IPS-18c (cell line): ENCODE results near the gene RSPH9.
"Not testable (repeated sequence)": the region's sequence is repeated elsewhere in the genome, so short reads cannot be mapped to it uniquely, and the experiment has no call there.

Source experiments
- H3K4me3 ChIP-seq: 2 replicates; pipeline ENCODE4 v1.7.0; 2013; ENCODE audit warnings: low read depth, mild to moderate bottlenecking, low read length, moderate library complexity; ENCODE audit not compliant: insufficient read depth
- H3K9me3 ChIP-seq: one replicate; pipeline ENCODE4 v1.6.1; 2013; ENCODE audit warnings: mild to moderate bottlenecking, low read length, moderate library complexity; ENCODE audit not compliant: control insufficient read depth, insufficient read depth

RSPH9 gene

GRCh38 chr6:43625393-43625992 is 19.3 kb upstream of the RSPH9 start:
- no peaks in the 10 kb centered on the region for H3K9me3 ChIP-seq
- H3K4me3 ChIP-seq = no peak overlapping the region

DNA sequence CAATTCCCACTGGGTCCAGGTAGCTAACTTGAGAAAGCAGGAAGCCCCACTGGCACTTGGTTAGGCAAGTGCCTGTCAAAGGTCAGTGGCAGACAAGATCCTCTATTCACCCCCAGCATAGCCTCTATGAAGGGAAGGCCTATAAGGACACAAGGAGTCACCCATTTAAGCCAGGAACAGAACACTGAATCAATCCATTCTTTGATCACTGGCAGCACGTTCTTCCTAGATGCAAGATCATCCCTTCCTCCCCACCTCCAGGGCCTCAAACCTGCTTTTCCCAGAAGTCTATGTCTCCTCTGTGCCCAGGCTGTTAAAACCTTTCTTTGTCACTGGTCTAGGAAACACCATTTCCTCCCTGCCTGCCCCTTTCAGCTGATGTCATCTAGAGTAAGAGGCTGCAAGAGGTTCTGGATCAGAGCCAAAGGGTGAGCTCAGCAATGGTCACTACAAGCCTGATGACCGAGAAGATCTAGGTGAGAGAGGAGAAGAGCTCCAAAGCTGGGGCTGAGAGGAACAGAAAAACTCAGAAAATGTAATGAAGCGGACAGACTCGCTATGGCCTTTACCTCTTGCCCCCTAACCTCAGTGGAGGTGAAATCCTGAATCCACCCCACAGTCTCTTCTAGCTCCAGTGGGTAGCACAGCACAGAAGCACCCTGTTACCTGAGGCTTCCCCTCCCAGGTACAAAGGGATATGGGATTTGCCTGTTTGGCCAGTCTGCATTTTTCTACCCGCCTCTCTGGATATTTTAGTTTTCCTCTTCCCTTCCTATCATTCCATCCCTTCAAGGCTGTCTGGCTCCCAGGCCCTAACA is 17.6 kb upstream of the RSPH9 start:
- H3K9me3 ChIP-seq = no peaks in the 10 kb centered on the region
- H3K4me3 ChIP-seq = no peak overlapping the region

DNA sequence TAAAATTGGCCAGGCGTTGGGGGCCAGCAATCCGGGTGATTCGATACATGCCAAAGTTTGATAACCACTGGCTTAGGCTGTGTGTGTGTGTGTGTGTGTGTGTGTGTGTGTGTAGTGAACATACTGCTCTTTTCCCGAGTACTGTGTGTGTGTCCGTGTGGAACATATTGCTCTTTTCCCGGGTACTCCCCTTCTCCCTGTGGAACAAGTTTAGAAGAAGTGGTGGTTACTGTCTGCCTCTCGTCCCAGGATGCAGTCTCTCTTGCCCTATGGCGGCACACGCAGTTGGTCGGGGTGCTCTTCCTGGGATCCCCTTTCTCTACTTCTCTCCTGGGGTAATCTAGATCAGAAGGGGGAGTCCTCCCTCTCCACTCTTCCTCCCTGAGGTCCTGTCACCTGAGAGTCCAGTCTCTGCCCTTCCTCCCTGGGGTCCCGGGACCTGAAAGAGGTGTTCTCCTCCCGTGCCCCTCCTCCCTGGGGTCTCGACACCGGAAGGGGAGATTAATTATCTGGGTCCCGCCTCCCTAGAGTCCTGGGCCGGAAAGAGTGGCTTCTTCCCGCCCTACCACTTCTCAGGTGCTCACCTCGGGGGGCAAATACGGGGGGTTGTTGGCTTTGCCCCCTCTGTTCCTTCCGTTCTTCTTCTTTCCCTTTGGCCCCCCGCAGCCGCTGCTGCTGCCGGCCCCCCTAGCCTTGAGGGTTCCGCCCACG is 16.3 kb upstream of the RSPH9 start:
- H3K4me3 ChIP-seq = peak overlapping the region; percentile 84
- H3K9me3 ChIP-seq = no peaks in the 10 kb centered on the region

- no peaks in the 10 kb centered on the region for H3K9me3 ChIP-seq
These were observed 15.7 kb upstream of the RSPH9 start, which contains the start of gene GTPBP2 for GRCh38 chr6:43629104-43629504. Gene GTPBP2 (minus strand): TSS chr6:43629264. CDS start chr6:43629162, 102 bp downstream.

GRCh38 chr6:43629505-43630300 is 15.1 kb upstream of the RSPH9 start:
- peak overlapping the region; percentile 76 for H3K4me3 ChIP-seq
- no peaks in the 10 kb centered on the region for H3K9me3 ChIP-seq

More at GRCh38 chr6:43629104-43629504, 15.7 kb upstream of the RSPH9 start, which contains the start of gene GTPBP2:
- peak within 1 kb of the TSS; percentile 84 for H3K4me3 ChIP-seq

DNA sequence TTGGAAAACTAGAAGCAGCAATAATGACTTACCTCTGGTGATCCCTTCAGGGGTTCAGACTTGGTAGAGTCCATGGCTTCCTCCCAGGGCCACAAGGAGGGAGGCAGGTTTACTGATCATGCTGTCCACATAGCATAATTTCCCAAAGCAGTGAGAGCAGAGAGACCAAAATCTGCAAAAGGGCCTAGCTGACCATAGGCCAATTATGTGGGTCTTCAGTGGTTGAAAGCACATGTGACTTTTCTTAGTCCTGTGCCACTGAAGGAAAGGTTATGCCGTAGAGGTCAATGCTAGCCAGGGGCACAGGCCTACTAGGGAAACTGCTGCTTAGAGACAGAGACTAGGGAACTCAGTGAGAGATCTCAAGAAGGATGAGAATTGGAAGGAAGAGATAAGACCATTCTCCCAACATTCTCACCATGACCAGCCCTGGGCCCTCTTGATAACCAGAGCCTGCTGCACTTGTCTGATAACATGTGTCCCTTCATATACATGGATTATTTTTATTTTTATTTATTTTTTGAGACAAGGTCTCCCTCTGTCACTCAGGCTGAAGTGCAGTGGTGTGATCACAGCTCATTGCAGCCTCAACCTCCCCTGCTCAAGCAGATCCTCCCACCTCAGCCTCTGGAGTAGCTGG is 13.7 kb upstream of the RSPH9 start:
- H3K4me3 ChIP-seq = no peak overlapping the region
- no peaks in the 10 kb centered on the region for H3K9me3 ChIP-seq

DNA sequence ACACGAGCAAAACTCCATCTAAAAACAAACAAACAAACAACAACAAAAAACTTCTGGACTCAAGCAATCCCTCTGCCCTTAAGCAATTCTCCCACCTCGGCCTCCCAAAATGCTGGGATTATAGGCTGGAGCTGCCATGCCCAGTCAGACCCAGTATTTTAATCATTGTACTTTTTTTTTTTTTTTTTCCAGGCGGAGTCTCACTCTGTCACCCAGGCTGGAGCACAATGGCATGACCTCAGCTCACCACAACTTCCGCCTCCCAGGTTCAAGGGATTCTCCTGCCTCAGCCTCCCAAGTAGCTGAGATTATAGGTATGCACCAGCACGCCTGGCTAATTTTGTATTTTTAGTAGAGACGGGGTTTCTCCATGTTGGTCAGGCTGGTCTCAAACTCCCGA is 11.8 kb upstream of the RSPH9 start:
- H3K9me3 ChIP-seq = not testable (repeated sequence)

DNA sequence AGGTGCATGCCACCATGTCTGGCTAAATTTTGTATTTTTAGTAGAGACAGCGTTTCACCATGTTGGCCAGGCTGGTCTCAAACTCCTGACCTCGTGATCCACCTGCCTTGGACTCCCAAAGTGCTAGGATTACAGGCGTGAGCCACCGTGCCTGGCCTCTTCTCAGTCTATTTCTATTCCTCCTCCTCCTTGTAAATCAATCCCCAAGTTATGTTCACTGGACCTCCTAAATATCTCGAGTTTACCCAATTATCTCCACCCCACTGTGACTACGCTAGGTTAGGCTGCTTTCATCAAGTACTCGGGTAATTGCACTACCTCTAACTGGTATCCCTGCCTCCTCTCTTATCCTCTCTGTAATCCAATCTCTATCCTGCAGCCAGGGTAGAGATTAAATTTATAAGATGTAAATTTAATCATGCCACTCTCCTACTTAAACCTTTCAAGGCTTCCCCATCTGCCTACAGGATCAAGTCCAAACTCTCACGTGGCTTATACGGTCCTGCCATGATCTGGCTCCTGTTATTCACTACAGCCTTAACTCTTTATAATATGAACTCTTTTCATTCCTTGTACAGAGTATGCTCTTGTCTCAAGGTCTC is 10.0 kb upstream of the RSPH9 start:
- H3K4me3 ChIP-seq = no peak overlapping the region
- no peaks in the 10 kb centered on the region for H3K9me3 ChIP-seq

More for the DNA sequence above, 11.8 kb upstream of the RSPH9 start:
- H3K4me3 ChIP-seq = not testable (repeated sequence)

- peak within 1 kb of the TSS; percentile 93 for H3K4me3 ChIP-seq
- no peaks in the 10 kb centered on the region for H3K9me3 ChIP-seq
These were observed 9.2 kb upstream of the RSPH9 start, which contains the start of gene MAD2L1BP for GRCh38 chr6:43635387-43636307. Gene MAD2L1BP (plus strand): TSS chr6:43635840. CDS start chr6:43635876, 36 bp downstream.

GRCh38 chr6:43636308-43636659 is 8.6 kb upstream of the RSPH9 start:
- Histone ChIP-seq H3K4me3 (peak overlapping the region; percentile 93), H3K9me3 (no peaks in the 10 kb centered on the region)

DNA sequence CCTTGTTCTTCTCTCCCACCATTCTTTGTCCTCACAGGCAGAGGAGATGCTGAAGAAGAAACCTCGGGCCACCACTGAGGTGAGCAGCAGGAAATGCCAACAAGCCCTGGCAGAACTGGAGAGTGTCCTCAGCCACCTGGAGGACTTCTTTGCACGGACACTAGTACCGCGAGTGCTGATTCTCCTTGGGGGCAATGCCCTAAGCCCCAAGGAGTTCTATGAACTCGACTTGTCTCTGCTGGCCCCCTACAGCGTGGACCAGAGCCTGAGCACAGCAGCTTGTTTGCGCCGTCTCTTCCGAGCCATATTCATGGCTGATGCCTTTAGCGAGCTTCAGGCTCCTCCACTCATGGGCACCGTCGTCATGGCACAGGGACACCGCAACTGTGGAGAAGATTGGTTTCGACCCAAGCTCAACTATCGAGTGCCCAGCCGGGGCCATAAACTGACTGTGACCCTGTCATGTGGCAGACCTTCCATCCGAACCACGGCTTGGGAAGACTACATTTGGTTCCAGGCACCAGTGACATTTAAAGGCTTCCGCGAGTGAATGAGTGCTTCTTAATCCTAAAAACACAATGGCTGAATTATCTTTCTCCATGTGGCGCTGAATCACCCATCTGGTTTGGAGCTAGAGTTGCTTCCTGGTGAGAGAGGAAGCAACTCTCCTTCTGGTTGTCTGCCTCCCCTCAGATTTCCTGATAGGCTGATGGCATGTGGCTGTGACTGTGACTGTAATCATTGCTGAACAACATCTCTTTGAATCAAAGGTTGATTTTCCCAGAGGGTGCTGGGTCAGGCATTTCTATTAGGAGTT is 4.6 kb upstream of the RSPH9 start:
- H3K4me3 ChIP-seq = no peak overlapping the region
- H3K9me3 ChIP-seq = no peaks in the 10 kb centered on the region

GRCh38 chr6:43645613-43645964 is 753 bp downstream of the RSPH9 start:
- H3K4me3 ChIP-seq = peak overlapping the region; percentile 55
- no peaks in the 10 kb centered on the region for H3K9me3 ChIP-seq

- Histone ChIP-seq H3K4me3 (no peak overlapping the region), H3K9me3 (no peaks in the 10 kb centered on the region)
These were observed 2.8 kb downstream of the RSPH9 start for GRCh38 chr6:43647613-43648012.

DNA sequence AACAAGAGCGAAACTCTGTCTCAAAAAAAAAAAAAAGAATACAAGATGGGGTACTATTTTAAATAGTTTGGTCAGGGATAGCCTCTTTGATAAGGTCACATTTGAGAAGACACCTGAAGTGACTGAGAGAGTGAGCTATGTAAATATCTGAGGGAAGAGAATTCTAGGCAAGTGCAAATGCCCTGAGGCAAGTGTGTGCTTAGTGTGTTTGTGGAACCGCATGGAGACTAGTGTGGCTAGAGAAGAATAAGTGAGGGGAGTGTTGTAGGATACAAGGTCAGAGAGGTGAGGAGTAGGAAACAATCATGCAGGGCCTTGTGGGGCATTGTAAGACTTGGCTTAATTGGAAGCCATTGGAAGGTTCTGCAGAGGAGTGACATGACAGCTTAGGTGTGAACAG is 3.4 kb downstream of the RSPH9 start:
- Histone ChIP-seq H3K9me3 (no peaks in the 10 kb centered on the region), H3K4me3 (no peak overlapping the region)

DNA sequence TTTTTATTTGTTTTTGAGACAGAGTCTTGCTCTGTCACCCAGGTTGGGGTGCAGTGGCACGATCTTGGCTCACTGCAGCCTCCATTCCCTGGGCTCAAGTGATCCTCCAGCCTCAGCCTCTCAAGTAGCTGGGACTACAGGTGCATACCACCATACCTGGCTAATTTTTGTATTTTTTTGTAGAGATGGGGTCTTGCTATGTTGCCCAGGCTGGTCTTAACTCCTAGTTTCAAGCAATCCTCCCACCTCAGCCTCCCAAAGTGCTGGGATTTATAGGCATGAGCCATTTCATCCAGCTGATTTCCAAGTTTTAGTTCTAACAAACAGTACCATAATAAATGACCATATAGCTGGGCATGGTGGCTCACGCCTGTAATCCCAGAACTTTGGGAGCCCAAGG is 8.0 kb downstream of the RSPH9 start:
- H3K9me3 ChIP-seq, H3K4me3 ChIP-seq: not testable (repeated sequence)
